HK-2 (cell line): ENCODE data around the gene GABBR2.
"Not testable (repeated sequence)": the region's sequence is repeated elsewhere in the genome, so short reads cannot be mapped to it uniquely, and the experiment has no call there.

ENCODE experiments used
- DNase-seq: peaks from one replicate; pipeline ENCODE4 v3.0.0-alpha.2; 2018; ENCODE audit not compliant: unreplicated experiment

The GABBR2 gene

GRCh38 chr9:98596486-98596885 lies 112.2 kb downstream of the GABBR2 start:
- no peak for DNase-seq

DNA sequence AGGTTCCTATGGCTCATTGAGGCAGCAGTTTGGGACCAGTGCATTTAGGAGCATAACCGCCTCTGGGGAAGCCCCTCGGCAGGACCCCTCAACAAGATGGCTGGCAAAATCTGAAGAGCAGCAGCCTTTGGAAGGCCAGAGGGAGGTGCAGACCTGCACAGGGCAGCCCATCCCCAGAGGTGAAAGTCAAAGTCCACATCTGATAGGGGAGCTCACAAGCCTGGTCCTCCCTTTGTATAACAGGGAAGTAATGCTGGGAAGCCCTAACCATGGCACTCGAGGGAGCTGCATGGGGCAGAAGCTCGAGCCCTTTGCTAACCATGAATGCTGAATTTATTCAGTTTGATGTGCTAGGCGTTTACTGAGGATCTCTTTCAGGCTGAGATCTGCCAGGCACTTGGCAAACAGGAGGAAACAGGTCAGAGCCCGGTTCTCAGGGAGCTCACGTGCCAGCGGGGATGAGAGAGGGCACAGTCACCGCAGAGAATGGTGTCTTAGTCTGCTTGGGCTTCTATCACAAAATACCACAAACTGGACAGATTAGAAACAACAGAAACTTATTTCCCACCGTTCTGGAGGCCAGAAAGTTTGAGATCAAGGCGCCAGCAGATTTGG lies 114.1 kb downstream of the GABBR2 start:
- no peak for DNase-seq

GRCh38 chr9:98593354-98594253 lies 115.1 kb downstream of the GABBR2 start:
- no peak for DNase-seq

GRCh38 chr9:98591696-98592095 lies 117.0 kb downstream of the GABBR2 start:
- DNase-seq: no peak

- DNase-seq: no peak
These were observed 118.6 kb downstream of the GABBR2 start for GRCh38 chr9:98590101-98590500.

DNA sequence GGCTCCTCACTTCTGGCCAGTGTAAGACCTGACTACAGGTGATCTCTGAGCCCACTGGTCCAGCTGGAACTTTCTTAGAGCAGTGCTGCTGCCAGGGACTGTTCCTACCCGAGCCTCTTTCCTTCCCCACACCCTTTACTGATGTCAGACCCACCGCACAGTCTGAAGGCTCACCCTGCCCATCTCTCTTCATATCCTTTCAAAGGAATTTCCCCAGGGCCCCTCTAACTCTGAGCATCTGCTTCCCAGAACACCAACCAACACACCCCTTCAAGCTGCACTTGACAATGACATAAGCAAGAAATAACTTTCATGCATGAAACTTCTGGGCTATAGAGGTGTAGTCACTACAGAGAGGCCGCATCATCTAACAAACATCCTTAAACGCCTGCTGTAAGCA lies 119.6 kb downstream of the GABBR2 start:
- DNase-seq: no peak

- not testable (repeated sequence) for DNase-seq
These were observed 123.8 kb downstream of the GABBR2 start for GRCh38 chr9:98584853-98585438.

DNA sequence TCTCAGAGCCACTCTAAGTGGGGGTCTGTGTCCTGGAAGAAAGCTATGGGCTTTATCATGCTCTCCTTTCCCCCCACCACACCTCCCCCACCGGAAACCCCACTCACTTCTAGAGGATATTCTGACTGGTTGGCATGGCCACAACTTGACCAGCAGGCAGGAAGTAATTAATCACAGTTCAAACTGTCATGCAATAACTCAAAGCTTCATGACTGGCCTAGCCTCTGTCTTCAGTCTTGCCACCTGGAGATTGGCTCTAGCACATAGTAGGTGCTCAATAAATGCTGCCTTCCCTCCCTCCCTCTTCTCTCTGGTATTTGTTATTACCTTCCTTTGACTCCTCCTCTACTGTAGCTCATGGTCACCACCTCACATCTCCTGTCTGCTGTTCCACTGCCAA lies 124.7 kb downstream of the GABBR2 start:
- DNase-seq: no peak

- DNase-seq: no peak
These were observed 125.3 kb downstream of the GABBR2 start for GRCh38 chr9:98583417-98583816.

DNA sequence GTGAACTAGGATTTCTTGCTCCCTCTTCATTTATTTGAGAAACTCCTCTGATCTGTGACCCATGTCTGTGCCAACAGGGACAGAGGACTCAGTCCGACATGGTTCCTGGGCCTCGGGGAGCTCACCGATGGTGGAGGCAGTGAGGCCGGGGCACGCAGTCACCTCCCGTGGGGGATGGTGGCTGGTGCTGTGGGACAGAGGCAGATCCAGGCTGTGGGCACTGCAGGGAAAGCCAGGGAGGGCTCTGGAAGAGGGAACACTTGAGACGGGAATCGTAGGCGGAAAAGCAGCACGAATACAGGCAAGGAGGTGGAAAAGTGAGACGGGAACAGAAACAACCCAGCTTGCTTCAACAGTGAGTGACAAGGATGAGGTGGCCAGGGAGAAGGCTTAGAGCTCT lies 127.8 kb downstream of the GABBR2 start:
- no peak for DNase-seq

DNA sequence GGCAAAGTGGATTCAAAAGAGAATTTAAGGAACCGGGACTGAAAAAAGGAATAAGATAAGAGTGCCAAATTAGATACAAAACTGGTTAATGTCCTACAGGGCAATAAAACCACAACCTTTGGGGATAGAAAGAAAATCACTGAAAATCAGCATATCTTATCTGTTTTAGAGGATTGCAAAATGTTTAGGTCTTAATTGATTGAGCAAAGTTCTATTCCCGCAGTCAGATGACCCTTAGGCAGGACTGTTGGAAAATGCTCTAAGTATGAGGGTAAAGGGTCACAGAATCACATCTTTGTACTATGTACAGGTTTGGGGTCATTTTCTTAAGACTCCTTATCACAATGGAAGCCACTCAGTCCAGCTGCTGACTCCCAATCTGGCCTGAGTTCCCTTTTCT lies 129.0 kb downstream of the GABBR2 start:
- no peak for DNase-seq

DNA sequence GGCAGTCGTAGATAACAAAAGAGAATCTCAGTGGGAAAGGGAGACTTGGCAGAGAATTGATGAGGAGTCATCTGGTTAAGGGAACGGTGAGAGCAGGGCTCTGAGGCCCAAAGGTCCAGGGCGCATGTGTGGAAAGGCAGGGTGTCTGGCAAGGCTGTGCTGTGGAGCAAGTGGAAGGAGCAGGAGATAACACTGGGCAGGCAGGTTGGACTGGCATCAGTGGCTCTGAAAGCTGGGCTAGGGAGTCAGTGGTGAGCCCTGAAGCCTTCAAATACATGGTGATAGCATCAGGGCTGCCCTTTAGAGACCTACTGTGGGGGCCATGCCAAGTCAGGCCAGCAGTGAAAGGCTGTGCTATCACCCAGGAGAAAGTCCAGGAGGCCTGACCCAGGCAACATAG lies 131.3 kb downstream of the GABBR2 start:
- DNase-seq: no peak

GRCh38 chr9:98576859-98577258 lies 131.9 kb downstream of the GABBR2 start:
- no peak for DNase-seq

DNA sequence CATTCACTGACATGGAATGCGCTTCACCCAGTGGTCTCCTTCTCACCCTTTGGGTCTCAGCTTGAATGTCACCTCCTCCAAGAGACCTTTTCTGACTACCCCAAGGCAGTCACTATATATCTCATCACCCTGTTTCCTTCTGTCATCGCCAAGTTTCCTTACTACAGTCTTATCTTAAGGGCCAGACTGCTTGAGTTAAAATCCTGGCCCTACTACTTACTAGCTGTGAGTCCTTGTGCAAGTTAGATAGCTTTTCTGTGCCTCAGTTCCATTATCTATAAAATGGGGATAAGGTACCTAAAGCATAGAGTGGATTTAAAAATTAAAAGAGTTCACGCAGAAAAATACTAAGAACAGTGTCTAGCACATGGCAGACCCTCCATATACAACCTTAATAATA lies 132.4 kb downstream of the GABBR2 start:
- DNase-seq: no peak

GRCh38 chr9:98575379-98576346 lies 133.1 kb downstream of the GABBR2 start:
- DNase-seq: peak; percentile 71

- DNase-seq: no peak
These were observed 134.9 kb downstream of the GABBR2 start for GRCh38 chr9:98573749-98574278.

- DNase-seq: no peak
These were observed 135.9 kb downstream of the GABBR2 start for GRCh38 chr9:98572796-98573195.

DNA sequence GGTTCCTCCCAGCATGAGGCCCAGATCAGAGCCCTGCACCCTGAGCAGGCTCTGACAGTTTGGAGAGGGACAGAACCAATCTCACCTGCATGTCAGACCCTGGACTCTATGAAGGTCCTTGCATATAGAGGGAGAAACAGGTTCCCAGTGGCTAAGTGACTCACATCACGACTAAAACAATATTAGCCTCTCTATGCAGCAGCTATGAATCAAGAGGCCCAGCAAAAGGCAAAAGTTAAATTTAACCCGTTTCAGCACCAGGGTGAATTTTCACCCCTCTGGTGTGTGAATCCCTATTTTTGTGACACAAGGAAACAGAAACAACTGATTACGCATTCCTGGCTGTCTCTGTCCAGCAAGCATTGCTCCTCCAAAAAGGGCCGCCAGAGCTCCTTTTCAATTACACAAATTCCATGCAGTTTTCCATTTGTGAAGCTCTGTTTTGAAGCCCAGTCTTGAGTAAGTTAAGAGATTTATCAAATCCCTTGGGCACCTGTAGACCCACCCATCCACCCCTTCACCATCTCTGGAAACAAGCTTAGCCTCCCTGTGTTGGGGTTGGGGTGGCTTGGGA lies 136.6 kb downstream of the GABBR2 start:
- no peak for DNase-seq

GRCh38 chr9:98571643-98572042 lies 137.1 kb downstream of the GABBR2 start:
- no peak for DNase-seq

DNA sequence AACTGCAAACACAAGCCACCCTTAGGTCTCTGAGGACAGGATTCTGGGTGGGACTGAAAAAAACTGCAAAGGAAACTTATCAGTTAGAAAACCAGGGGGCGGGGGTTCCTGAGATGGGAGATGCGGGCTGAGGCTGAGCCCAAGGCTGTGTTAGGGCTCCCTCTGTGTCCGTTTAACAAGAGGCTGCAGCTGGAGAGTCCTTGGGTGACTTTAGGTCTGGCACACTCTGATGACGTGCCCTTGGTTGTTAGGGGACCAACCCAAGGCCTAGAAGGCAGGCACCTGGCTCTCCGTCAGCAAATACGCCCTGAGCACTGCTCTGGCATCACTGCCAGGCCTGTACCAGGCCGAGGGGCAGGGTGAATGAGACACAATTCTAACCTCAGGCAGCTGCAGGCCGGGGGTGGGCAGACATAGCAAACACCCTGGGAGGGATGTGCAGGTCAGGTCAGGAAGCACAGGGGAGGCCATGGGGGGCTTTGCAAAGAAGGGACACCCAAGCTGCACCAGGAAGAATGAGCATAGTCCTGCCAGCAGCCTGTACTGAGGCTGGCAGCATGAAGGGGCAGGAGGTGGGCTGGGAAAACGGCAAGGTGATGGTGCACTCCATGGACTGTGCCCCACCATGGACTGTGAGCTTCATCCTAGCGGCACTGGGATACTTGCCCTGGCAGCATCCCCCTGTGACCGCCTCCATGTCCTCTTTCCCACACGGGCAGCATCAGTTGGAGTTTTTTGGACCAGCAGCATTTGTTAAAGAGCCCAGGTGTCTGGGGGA lies 137.9 kb downstream of the GABBR2 start:
- DNase-seq: no peak
